ENCODE measurements around the gene KRTAP4-1. TPM values are rescaled to one million over a fixed set of nuclear protein-coding genes. Genes with fewer than 3 reads are reported as not detected.
"Not testable (repeated sequence)": the region's sequence is repeated elsewhere in the genome, so short reads cannot be mapped to it uniquely, and the experiment has no call there.

The KRTAP4-1 gene
- total RNA-seq (ENCODE audit: low replicate concordance), result not detected in 2 replicates

DNA sequence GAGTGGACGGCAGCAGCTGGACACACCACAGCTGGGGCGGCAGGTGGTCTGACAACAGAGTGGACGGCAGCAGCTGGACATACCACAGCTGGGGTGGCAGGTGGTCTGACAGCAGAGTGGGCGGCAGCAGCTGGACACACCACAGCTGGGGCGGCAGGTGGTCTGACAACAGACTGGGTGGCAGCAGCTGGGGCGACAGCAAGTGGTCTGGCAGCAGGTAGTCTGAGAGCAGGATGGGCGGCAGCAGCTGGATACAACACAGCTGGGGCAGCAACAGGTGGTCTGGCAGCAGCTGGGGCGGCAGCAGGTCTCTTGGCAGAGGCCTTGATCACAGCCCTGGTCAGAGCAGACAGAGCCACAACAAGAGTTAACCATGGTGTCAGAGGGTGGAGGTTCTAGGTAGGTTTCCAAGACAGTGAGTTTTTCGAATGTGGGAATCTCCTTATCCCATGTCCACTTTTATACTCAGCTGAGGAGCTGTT is at the start of gene KRTAP4-1:
TSS of gene KRTAP4-1 (minus strand) at position 432 of the 482 bp plus-strand sequence. CDS start at position 375, 57 bp downstream.
- no peak for TF ChIP-seq CTCF (IDR thresholded peaks at IDR 0.05; ENCODE audit: insufficient read depth, low read length)
- H3K4me3 ChIP-seq (ENCODE audit: low read depth, low read length), result no peak within 1 kb of the TSS
- no peak for DNase-seq (ENCODE audit: low read depth)

GRCh38 chr17:41232399-41233105 is 47.8 kb upstream of the KRTAP4-1 start, which contains the start of gene KRTAP9-3:
Gene KRTAP9-3 (plus strand): TSS chr17:41232449. CDS start chr17:41232502, 53 bp downstream.
- not testable (repeated sequence) for H3K4me3 ChIP-seq (ENCODE audit: low read depth, low read length); DNase-seq (ENCODE audit: low read depth)

DNA sequence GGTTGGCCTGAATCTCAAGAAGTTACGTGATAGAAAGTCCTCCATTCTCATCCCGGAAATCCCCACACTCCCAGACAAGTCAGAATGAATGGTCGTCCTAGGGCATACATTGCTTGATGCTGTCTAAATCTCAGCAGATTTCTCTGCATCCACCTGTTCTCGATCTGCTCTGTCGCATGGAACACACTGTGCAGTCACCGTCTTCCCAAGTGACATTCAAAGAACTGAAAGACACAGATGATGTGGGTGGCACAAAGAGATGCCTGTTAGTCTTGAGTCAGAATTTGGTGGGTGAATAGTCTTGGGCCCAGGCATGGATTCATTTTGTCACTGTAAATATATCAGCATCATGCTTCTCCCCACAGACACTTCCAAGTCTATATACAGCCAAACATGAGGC is 47.0 kb upstream of the KRTAP4-1 start:
- no peak for TF ChIP-seq CTCF (IDR thresholded peaks at IDR 0.05; ENCODE audit: insufficient read depth, low read length)
- no peak for DNase-seq (ENCODE audit: low read depth)
- no peak overlapping the region for H3K4me3 ChIP-seq (ENCODE audit: low read depth, low read length)

DNA sequence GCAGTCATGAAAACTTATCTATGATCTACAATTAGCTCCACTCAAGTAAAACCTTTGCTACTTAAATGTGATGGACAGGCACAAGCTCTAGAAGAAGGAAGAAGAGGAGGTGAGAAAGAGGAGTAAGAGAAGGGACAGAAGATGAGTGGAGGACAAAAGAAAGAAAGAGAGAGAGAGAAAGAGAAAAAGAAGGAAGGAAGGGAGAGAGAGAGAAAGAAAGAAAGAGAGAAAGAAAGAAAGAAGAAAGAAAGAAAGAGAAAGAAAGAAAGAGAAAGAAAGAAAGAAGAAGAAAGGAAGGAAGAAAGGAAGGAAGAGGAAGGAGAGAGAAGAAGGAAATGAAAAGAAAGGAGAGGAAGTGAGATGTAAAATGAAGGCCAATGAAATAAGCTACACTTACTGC is 45.4 kb upstream of the KRTAP4-1 start:
- DNase-seq (ENCODE audit: low read depth), result no peak
- no peak overlapping the region for H3K4me3 ChIP-seq (ENCODE audit: low read depth, low read length)
- no peak for TF ChIP-seq CTCF (IDR thresholded peaks at IDR 0.05; ENCODE audit: insufficient read depth, low read length)

DNA sequence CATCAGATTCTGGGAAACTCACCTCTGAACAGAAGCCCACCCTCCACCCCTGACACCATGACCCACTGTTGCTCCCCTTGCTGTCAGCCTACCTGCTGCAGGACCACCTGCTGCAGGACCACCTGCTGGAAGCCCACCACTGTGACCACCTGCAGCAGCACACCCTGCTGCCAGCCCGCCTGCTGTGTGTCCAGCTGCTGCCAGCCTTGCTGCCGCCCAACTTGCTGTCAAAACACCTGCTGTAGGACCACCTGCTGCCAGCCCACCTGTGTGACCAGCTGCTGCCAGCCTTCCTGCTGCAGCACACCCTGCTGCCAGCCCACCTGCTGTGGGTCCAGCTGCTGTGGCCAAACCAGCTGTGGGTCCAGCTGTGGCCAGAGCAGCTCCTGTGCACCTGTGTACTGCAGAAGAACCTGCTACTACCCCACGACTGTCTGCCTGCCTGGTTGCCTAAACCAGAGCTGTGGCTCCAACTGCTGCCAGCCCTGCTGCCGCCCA is 41.9 kb upstream of the KRTAP4-1 start, which contains the start of gene KRTAP9-2:
TSS of gene KRTAP9-2 (plus strand) at position 51 of the 498 bp plus-strand sequence. CDS start at position 58, 7 bp downstream.
- not testable (repeated sequence) for H3K4me3 ChIP-seq (ENCODE audit: low read depth, low read length); DNase-seq (ENCODE audit: low read depth)

DNA sequence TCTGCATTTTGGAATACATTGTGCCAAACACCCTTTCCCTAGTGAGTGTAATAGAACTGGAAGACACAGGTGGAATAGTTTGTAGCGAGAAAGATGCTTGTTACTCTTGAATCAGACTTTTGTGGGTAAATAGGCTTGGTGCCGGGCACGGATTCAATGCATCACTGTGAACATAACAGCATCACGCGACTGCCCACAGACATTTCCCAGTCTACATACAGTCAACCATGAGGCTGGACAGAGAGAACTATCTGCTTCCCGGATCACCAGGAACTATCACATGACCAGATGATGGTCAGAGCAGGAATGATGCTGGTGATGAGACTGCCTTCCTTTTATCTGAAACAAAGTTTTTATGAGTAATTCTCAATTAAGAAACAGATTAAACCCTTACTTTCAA is 41.3 kb upstream of the KRTAP4-1 start:
- H3K4me3 ChIP-seq (ENCODE audit: low read depth, low read length), result no peak overlapping the region
- no peak for DNase-seq (ENCODE audit: low read depth)
- no peak for TF ChIP-seq CTCF (IDR thresholded peaks at IDR 0.05; ENCODE audit: insufficient read depth, low read length)

- DNase-seq (ENCODE audit: low read depth), result no peak
- H3K4me3 ChIP-seq (ENCODE audit: low read depth, low read length), result no peak overlapping the region
- TF ChIP-seq CTCF (IDR thresholded peaks at IDR 0.05; ENCODE audit: insufficient read depth, low read length), result no peak
Observed at GRCh38 chr17:41223821-41224220, 39.1 kb upstream of the KRTAP4-1 start.
